ENCODE data around the gene AUP1.

DNA sequence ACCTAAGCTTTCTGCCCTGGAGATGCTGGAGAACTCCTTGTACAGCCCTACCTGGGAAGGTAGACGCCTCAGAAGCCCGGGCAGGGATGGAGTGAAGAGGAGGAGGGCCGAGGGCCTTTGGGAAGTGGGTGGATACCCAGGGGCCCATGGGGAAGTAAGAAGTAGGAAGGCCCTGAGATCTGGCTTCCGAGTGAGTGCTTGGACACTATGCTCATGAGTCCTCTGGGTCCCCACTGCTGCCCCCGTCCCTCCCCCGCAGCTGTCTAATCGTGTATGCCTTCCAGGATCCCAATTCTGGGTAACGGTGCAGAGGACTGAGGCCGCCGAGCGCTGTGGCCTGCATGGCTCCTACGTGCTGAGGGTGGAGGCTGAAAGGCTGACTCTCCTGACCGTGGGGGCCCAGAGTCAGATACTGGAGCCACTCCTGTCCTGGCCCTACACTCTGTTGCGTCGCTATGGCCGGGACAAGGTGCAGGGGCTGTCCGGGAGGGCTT is 26.2 kb upstream of the AUP1 start:
- no peak for TF ChIP-seq POLR2A (IDR thresholded peaks at IDR 0.05)
- TF ChIP-seq, protein P1, sequence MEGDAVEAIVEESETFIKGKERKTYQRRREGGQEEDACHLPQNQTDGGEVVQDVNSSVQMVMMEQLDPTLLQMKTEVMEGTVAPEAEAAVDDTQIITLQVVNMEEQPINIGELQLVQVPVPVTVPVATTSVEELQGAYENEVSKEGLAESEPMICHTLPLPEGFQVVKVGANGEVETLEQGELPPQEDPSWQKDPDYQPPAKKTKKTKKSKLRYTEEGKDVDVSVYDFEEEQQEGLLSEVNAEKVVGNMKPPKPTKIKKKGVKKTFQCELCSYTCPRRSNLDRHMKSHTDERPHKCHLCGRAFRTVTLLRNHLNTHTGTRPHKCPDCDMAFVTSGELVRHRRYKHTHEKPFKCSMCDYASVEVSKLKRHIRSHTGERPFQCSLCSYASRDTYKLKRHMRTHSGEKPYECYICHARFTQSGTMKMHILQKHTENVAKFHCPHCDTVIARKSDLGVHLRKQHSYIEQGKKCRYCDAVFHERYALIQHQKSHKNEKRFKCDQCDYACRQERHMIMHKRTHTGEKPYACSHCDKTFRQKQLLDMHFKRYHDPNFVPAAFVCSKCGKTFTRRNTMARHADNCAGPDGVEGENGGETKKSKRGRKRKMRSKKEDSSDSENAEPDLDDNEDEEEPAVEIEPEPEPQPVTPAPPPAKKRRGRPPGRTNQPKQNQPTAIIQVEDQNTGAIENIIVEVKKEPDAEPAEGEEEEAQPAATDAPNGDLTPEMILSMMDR (IDR thresholded peaks at IDR 0.05): no peak

All from lower leg skin (tissue), 3 donors.